T-helper 1 cell (primary cell): ENCODE measurements around the gene POLD3.
"Not testable (repeated sequence)": the region's sequence is repeated elsewhere in the genome, so short reads cannot be mapped to it uniquely, and the experiment has no call there.

Experiments
- DNase-seq, 5 donors: peaks; one replicate each; pipeline ENCODE4 v3.0.0-alpha.2; 2012 to 2020

Gene POLD3

DNA sequence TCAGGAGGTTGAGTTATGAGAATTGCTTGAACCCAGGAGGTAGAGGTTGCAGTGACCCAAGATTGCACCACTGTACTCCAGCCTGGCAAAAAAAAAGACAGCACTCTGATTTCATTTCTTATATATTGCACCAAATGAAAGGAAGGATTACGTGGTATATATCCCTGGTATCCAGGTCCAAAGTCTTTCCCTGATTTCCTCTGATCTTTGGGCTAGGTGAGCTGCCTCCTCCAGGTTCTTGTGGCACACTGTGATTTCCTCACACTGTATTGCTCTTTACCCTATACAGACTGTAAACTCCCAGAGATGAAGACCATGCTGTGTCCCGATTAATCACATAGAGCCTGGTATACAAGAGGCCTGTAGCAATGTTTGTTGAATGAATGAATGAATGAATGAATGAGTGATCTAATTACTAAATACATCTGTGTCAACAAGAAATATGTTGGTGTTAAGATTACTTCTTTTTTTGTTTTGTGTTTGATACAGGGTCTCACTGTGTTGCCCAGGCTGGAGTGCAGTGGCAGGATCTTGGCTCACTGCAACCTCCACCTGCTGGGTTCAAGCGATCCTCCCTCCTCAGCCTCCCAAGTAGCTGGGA lies 9.3 kb upstream of the POLD3 start:
- DNase-seq: no peak

DNA sequence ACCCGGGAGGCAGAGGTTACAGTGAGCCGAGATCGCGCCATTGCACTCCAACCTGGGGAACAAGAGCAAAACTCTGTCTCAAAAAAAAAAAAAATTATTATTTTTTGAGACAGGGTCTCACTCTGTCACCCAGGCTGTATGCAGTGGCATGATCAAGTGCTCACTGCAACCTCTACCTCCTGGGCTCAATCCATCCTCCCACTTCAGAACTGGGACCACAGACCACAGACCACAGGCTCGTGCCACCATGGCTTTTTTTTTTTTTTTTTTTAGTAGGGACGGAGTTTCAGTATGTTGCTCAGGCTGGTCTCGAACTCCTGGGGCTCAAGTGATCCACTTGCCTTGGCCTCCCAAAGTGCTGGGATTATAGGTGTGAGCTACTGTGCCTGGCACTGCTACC lies 1.9 kb upstream of the POLD3 start:
- not testable (repeated sequence) for DNase-seq

DNA sequence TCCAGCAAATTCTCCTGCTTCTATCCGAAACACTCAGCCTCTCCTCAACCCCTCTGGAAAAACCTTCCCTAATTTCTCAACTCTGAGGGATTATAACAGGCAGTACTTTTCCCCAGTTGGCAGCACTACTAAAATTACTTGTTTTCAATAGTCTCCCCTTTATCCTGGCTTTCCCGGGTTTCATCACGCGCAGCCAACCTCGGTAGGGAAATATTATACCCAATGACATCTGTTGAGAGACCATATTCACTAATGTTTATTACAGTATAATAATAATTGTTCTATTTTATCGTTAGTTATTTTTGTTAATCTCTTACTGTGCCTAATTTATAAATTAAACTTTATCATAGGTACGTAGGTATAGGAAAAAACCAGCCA lies 330 bp upstream of the POLD3 start:
- no peak for DNase-seq

GRCh38 chr11:74593463-74593862 lies 1.1 kb downstream of the POLD3 start:
- DNase-seq: no peak

- no peak for DNase-seq
Measured at GRCh38 chr11:74602637-74603556, 10.5 kb downstream of the POLD3 start.

DNA sequence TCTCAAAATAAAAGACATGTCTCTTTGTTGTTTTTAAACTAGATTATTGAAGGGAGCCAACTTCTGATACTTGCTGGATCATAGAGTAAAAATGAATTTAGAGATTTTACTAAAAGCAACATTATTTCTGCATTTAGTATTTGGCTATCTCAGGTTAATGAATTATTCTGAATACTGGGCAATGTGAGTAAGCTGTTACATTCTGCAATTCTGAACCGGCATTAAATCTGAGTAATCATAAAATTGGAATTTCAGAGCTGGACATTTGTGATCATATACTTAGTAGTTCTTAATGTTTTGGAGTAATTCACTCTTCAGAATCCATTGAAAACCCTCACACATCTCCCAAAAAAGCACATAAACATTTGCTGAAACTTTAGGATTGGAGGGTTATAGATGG lies 11.5 kb downstream of the POLD3 start:
- no peak for DNase-seq

DNA sequence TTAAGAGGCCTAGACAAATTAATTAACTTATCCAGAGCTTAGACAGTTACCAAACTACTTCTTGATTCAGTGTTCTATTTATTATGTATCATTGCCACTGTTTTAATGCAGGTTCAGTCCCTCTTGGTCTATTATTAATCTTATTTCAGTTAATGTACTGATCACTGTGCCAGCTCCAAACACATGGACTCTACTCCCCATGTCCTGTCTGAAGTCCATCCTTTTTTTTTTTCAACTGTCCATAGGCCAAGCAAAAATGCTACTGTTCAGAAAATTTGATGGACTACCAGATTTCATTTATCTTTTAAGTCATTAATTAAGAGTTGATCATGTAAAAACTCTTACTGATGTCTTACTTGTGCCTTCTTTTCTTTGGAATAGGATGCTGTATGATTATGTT lies 11.9 kb downstream of the POLD3 start:
- DNase-seq: no peak

DNA sequence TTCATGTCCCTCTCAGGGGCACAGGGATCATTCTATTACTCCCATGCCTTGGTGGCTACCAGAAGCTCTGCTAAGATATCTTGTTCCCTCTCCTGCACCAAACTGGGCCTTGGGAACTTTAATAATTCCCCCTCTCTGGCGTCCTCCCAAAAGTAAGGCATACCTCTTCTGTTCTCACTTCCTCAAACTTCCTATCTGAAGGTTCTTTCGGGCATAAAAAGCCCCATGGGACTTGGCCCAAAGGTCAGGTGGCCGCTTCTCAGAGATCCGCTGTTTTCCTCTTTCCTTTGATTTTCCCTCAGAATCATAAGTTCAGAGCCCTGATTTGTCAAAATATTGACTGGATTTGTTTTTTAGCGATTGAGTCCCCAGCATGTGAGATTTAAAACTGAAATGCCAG lies 13.0 kb downstream of the POLD3 start:
- DNase-seq: no peak

DNA sequence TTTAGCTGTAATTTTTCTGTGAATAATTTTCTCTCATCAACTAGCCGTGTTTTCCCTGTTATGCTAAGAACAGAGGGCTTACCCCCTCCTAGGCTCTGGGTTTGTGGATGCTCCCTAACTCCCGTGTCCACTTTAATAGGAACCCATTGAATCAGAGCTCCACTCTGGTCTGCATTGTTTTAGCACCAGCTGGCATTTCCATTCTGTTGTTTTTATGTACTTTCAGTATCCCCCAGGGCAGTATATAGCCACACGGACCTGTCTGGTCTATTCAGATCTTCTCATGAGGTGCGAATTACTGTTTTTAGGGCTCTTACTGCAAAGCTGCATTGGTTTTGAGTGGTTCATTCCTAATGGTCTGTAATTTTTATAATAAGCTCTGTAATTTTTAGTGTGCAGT lies 16.0 kb downstream of the POLD3 start:
- DNase-seq: no peak

DNA sequence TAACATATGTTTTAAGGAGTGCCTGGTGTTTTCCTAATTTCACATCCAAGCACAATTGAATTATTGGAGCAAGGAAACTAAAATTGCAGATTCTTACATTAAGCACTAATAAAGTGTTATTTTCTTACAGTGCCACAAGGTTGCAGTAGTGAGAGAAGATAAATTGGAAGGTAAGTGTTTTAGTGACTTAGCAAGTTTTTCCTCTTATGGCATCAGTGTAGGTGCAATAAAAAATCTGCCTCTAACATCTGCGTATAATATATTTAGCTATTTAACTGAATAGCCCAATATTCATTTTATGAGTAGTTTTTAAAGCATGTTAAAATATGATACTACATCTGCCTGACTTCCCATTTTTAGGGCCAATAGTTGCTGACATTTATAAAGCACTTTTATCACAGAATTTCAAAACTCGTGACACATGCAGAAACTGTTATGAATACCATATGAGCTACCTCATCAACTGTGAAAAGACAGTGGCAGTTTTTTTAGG lies 19.0 kb downstream of the POLD3 start:
- no peak for DNase-seq

DNA sequence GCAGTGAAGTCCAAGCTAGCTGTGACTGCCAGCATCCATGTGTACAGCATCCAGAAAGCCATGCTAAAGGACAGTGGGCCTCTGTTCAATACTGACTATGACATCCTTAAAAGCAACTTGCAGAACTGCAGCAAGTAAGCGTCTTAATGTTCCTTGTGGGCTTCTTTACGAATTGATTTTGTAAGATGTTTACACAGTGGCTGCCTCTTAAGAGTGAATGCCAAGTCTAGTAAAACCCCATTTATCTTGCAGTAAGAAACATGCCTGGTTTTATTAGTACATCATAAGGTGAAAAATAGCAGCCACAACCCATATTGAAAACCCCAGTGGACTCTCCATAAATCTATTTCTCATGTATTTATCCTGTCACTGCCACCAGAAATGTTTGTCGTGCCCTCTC lies 20.5 kb downstream of the POLD3 start:
- DNase-seq: no peak

- DNase-seq: no peak
Measured at GRCh38 chr11:74615311-74615710, 22.9 kb downstream of the POLD3 start.

- no peak for DNase-seq
Measured at GRCh38 chr11:74615988-74616387, 23.6 kb downstream of the POLD3 start.

- no peak for DNase-seq
Measured at GRCh38 chr11:74620531-74620930, 28.1 kb downstream of the POLD3 start.

GRCh38 chr11:74626130-74626529 lies 33.7 kb downstream of the POLD3 start:
- DNase-seq: no peak

- DNase-seq: no peak
Measured at GRCh38 chr11:74626604-74627003, 34.2 kb downstream of the POLD3 start.

DNA sequence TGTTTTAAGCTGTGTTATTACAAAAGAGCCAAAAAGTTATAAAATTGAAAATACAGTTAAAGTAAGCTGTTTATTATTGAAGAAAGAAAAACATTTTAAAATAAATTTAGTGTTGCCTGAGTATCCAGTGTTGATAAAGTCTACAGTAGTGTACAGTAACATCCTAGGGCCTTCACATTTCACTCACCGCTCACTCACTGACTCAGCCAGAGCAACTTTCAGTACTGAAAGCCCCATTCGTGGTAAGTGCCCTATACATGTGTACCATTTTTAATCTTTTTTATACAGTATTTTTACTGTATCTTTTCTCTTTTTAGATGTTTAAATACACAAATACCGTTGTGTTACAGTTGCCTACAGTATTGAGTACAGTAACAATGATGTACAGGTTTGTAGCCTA lies 35.0 kb downstream of the POLD3 start:
- DNase-seq: no peak

- DNase-seq: no peak
Measured at GRCh38 chr11:74630043-74630442, 37.7 kb downstream of the POLD3 start.

GRCh38 chr11:74633406-74634393 lies 41.3 kb downstream of the POLD3 start:
- no peak for DNase-seq

GRCh38 chr11:74634537-74634936 lies 42.2 kb downstream of the POLD3 start:
- DNase-seq: no peak

GRCh38 chr11:74636630-74637184 lies 44.3 kb downstream of the POLD3 start:
- DNase-seq: peak in 1 of 5 donors; percentile 17

- DNase-seq: no peak
Measured at GRCh38 chr11:74637700-74638099, 45.3 kb downstream of the POLD3 start.

GRCh38 chr11:74638869-74639268 lies 46.5 kb downstream of the POLD3 start:
- DNase-seq: no peak
